Activated CD8-positive, alpha-beta T cell treated with anti-CD3 and anti-CD28 coated beads, Interleukin-2, amount 10 ng/mL, durations not matched to agents 7 days and 5 days (primary cell): ENCODE data around the gene CDK2AP2. TPM values are rescaled to one million over a fixed set of nuclear protein-coding genes. Genes with fewer than 3 reads are reported as not detected.

Source experiments
- ATAC-seq: fragments of 150-1000 bp; cut with Tn5 transposase; one replicate; pipeline ENCODE4 v1.10.0; 2021; ENCODE audit warnings: moderate library complexity
- CTCF ChIA-PET: fragments of 350-600 bp; sonication (Branson Sonifier 250); formaldehyde crosslinking; loops from one replicate; lab custom pipeline; 2021; ENCODE audit warnings: antibody characterized with exemption; lab: Charles Lee
- POLR2A ChIA-PET: fragments of 350-600 bp; sonication (Branson Sonifier 250); formaldehyde crosslinking; loops from one replicate; lab custom pipeline; 2021; ENCODE audit warnings: antibody characterized with exemption; lab: Charles Lee
- DNase-seq: peaks from one replicate; pipeline ENCODE4 v3.0.0-alpha.2; 2020
- H3K27ac Mint-ChIP-seq: one replicate; pipeline ENCODE4 v1.8.0; 2021; ENCODE audit warnings: mild to moderate bottlenecking, mixed read lengths
- H3K27me3 Mint-ChIP-seq: one replicate; pipeline ENCODE4 v1.8.0; 2021; ENCODE audit warnings: low read depth, mixed read lengths
- H3K36me3 Mint-ChIP-seq: one replicate; pipeline ENCODE4 v1.8.0; 2021; ENCODE audit warnings: low read depth, mixed read lengths
- H3K4me1 Mint-ChIP-seq: one replicate; pipeline ENCODE4 v1.8.0; 2021; ENCODE audit warnings: low read depth, mixed read lengths
- H3K4me3 Mint-ChIP-seq: one replicate; pipeline ENCODE4 v1.8.0; 2021; ENCODE audit warnings: mild to moderate bottlenecking, mixed read lengths
- H3K9me3 Mint-ChIP-seq: one replicate; pipeline ENCODE4 v1.8.0; 2022; ENCODE audit warnings: mixed read lengths; ENCODE audit not compliant: insufficient read depth
- total RNA-seq, 2 experiments: library from RNA; stranded (reverse); gene quantifications; one replicate each; pipeline ENCODE4 v1.2.3, GENCODE V29; 2021

CDK2AP2 gene
- total RNA-seq, 2 experiments from 2014 or later, result 168 to 175 TPM

- no peak overlapping the region for H3K27ac Mint-ChIP-seq
- ATAC-seq (no peak), DNase-seq (no peak)
- peaks cover 28% of the 10 kb centered on the region for H3K4me1 Mint-ChIP-seq
- peaks cover 44% of the 10 kb centered on the region for H3K36me3 Mint-ChIP-seq
- ChIA-PET CTCF (interaction anchor here (0.9 kb wide), 1 partner anchor 10 kb away, joined by 4 read pairs; no protein-coding TSS in a partner anchor), POLR2A (no interaction called here)
- H3K9me3 Mint-ChIP-seq, result no peaks in the 10 kb centered on the region
- no peak overlapping the region for H3K4me3 Mint-ChIP-seq
- H3K27me3 Mint-ChIP-seq, result no peaks in the 10 kb centered on the region
Observed at GRCh38 chr11:67500831-67501715, 6.9 kb downstream of the CDK2AP2 start.

- Mint-ChIP-seq H3K9me3 (no peaks in the 10 kb centered on the region), H3K4me3 (no peak overlapping the region), H3K27ac (no peak overlapping the region), H3K4me1 (peaks cover 22% of the 10 kb centered on the region), H3K36me3 (peaks cover 45% of the 10 kb centered on the region), H3K27me3 (no peaks in the 10 kb centered on the region)
- ChIA-PET POLR2A (no interaction called here), CTCF (interaction anchor here (0.9 kb wide), 1 partner anchor 9 kb away, joined by 4 read pairs; no protein-coding TSS in a partner anchor)
- no peak for DNase-seq
- ATAC-seq, result no peak
Observed at GRCh38 chr11:67500484-67500821, 7.5 kb downstream of the CDK2AP2 start.

DNA sequence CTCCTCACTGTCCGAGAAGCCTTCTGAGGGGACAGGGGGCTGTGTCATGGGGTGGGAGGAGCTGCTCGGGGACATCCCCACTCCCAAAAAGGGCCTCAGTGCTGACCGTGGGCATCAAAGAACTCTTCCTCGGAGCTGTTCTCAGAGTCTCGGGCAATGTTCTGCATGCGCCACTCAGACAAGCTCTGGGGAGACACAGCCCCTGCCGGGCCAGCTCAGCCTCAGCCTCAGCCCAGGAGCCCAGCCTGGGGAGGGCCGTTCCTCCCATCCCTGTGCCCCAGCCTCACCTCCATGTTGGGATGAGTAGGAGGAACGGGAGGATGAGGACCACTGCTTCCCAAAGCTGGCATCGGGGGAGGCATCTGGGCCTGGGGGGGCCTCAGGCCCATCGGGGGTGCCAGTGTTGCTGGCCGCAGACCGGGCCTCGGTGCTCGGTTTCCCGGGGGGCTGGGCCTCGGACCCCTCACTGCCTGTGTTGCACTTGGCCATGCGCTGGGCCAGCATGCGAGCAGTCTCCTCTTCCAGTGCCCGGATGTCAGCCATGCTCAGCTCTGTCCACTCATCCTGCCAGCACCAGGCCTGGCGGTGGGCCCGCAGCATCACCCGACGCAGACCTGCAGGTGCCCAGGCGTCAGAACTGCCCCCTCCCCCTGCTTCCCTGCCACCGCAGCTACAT is 8.0 kb downstream of the CDK2AP2 start:
- no peaks in the 10 kb centered on the region for H3K27me3 Mint-ChIP-seq
- ATAC-seq (no peak), DNase-seq (no peak)
- H3K4me1 Mint-ChIP-seq, result peaks cover 21% of the 10 kb centered on the region
- H3K9me3 Mint-ChIP-seq, result no peaks in the 10 kb centered on the region
- H3K4me3 Mint-ChIP-seq, result no peak overlapping the region
- ChIA-PET POLR2A (no interaction called here), CTCF (no interaction called here)
- no peak overlapping the region for H3K27ac Mint-ChIP-seq
- H3K36me3 Mint-ChIP-seq, result peaks cover 46% of the 10 kb centered on the region

- Mint-ChIP-seq H3K27ac (no peak overlapping the region), H3K36me3 (peaks cover 52% of the 10 kb centered on the region), H3K4me3 (no peak overlapping the region), H3K27me3 (no peaks in the 10 kb centered on the region), H3K4me1 (peaks cover 16% of the 10 kb centered on the region), H3K9me3 (no peaks in the 10 kb centered on the region)
- DNase-seq (no peak), ATAC-seq (no peak)
- ChIA-PET CTCF (no interaction called here), POLR2A (interaction anchor here (1.1 kb wide), 1 partner anchor 61 kb away, joined by 4 read pairs; the partner anchor contains the start of gene PTPRCAP)
Observed at GRCh38 chr11:67498544-67498972, 9.4 kb downstream of the CDK2AP2 start.

DNA sequence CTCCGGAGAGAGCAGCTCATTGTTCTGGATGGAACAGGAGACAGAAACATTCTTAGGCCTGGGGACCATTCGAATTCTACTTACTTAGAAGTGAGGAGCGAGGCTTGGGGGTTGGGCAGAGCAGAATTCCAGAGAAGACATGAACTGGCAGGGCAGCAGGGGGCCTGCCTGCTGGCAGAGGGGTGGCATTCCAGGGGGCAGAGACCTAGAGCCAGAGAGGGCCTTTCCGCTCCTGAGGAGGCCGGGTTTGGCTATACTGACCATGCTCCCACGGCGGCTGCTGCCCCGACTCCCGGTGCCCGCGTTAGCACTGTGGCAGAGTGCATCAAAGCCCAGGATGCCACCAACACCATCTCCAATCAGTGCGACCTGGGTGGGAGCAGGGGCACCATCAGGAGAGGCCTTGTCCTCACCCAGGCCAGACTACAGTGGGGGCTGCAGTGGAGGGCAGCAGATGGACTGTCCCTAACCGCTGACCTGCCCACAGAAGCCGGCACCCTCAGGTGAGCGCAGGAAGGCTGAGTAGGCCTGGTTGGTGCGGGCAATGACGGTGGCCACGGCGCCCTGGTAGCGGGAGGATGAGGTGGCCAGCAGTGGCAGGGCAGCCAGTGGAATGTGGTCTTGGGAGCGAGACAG is 10.2 kb downstream of the CDK2AP2 start:
- Mint-ChIP-seq H3K27ac (no peak overlapping the region), H3K9me3 (no peaks in the 10 kb centered on the region), H3K36me3 (peaks cover 51% of the 10 kb centered on the region), H3K4me3 (no peak overlapping the region), H3K4me1 (peaks cover 9% of the 10 kb centered on the region), H3K27me3 (no peaks in the 10 kb centered on the region)
- ChIA-PET POLR2A (interaction anchor here (1.1 kb wide), 1 partner anchor 60 kb away, joined by 4 read pairs; the partner anchor contains the start of gene PTPRCAP), CTCF (no interaction called here)
- DNase-seq (no peak), ATAC-seq (no peak)

GRCh38 chr11:67496113-67496512 is 11.8 kb downstream of the CDK2AP2 start:
- Mint-ChIP-seq H3K27ac (no peak overlapping the region), H3K4me3 (no peak overlapping the region), H3K27me3 (no peaks in the 10 kb centered on the region), H3K9me3 (no peaks in the 10 kb centered on the region), H3K36me3 (peaks cover 41% of the 10 kb centered on the region), H3K4me1 (peaks cover 7% of the 10 kb centered on the region)
- DNase-seq (no peak), ATAC-seq (no peak)
- POLR2A ChIA-PET, result no interaction called here
- CTCF ChIA-PET, result no interaction called here

DNA sequence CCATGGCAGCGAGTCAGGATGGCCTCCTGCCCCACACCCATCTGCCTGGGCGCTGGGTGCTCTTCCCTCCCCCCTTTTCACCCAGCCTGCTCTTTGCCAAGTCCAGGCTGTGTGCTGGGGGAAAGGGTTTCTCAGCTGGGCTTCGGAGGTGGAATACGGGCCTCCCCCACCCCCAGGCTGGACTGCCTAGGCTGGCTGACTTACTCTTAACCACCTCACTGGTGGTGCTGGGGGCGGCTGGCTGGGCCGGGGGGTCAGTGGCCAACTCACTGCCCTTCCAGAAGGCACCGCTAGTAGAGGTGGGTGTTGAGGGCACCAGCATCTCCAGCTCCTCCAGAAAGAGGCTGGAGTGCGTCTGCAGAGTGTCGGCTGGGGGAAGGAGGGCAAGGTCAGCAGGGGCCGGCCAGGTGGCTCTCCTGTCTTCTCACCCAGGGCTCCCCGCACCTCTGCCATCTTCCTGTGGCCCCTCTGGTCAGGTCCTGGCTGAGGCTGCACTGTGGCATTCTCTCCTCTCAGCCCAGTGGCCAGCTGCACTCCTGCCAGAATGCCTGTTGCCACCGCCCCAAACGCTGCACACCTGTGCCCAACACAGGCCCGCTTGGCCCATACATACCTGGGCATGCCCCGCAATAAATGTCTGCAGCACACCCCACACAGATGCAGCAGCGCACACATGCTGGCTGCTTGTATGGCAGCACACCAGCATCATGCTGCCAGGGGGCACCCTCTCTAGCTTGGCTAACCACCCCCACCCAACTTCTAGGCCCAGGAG is 12.5 kb downstream of the CDK2AP2 start:
- ATAC-seq (no peak), DNase-seq (no peak)
- H3K4me3 Mint-ChIP-seq, result no peak overlapping the region
- H3K27me3 Mint-ChIP-seq, result no peaks in the 10 kb centered on the region
- peaks cover 37% of the 10 kb centered on the region for H3K36me3 Mint-ChIP-seq
- ChIA-PET POLR2A (no interaction called here), CTCF (no interaction called here)
- H3K4me1 Mint-ChIP-seq, result peaks cover under 1% of the 10 kb centered on the region
- H3K27ac Mint-ChIP-seq, result no peak overlapping the region
- no peaks in the 10 kb centered on the region for H3K9me3 Mint-ChIP-seq

GRCh38 chr11:67494371-67495233 is 13.4 kb downstream of the CDK2AP2 start:
- no peaks in the 10 kb centered on the region for H3K9me3 Mint-ChIP-seq
- no peak for DNase-seq
- CTCF ChIA-PET, result no interaction called here
- H3K4me3 Mint-ChIP-seq, result no peak overlapping the region
- H3K27ac Mint-ChIP-seq, result no peak overlapping the region
- H3K4me1 Mint-ChIP-seq, result peaks cover 3% of the 10 kb centered on the region
- H3K27me3 Mint-ChIP-seq, result no peaks in the 10 kb centered on the region
- no peak for ATAC-seq
- H3K36me3 Mint-ChIP-seq, result peaks cover 39% of the 10 kb centered on the region
- POLR2A ChIA-PET, result no interaction called here

DNA sequence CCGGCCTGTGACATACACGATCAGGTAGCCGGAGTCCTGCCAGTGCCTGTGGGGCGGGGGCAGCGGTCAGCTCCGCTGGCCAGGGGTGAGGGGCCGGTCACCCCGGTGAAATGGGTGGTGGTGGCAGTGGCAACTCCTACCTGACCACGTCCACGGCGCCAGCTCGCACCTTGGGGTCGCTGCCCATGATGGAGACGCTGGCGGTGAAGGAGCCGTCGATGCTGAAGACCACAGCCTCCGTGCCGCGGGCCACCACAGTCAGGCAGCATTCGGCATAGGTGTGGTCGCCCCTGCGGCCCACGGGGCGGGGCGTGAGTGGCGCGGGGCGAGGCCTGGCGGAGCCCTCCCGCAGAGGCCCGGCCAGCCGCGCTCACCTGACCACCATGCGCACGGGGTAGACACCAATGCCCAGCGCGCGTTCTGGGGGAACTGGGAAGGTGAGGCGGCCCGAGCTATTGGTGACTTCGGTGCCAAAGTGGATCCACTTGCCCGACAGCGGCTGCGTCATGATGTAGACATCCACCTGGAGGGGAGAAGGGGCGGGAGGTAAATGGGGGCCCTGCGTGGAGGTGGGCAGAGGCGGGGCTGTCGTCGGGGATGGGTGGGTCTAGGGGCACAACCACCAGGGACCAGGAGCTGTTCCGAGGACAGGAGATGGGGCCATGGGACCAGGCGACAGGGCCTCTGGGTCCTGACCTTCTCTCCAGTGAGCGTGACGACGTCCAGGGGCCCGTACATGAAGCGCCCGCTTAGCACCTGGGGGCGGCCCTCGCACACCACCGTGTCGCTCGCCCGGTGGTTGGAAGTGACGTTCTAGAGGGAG is 14.2 kb downstream of the CDK2AP2 start:
- H3K27ac Mint-ChIP-seq, result no peak overlapping the region
- peaks cover 39% of the 10 kb centered on the region for H3K36me3 Mint-ChIP-seq
- ATAC-seq (no peak), DNase-seq (no peak)
- POLR2A ChIA-PET, result interaction anchor here (2.5 kb wide), 1 partner anchor 9 kb away, joined by 7 read pairs; no protein-coding TSS in a partner anchor
- no peaks in the 10 kb centered on the region for H3K9me3 Mint-ChIP-seq
- no peak overlapping the region for H3K4me3 Mint-ChIP-seq
- CTCF ChIA-PET, result no interaction called here
- H3K4me1 Mint-ChIP-seq, result peaks cover 5% of the 10 kb centered on the region
- H3K27me3 Mint-ChIP-seq, result no peaks in the 10 kb centered on the region
